Upper lobe of right lung (tissue), 1 donor: ENCODE measurements around the gene DCC. TPM values are rescaled to one million over a fixed set of nuclear protein-coding genes. Genes with fewer than 3 reads are reported as not detected.

Experiments used
- ATAC-seq: fragments of 200-7000 bp; cut with Tn5 transposase; one replicate; pipeline ENCODE4 v1.9.1; 2020; ENCODE audit warnings: mild to moderate bottlenecking, moderate library complexity
- DNase-seq: peaks from one replicate; pipeline ENCODE4 v3.0.0-alpha.2; 2020
- H3K27ac ChIP-seq: fragments of 200-600 bp; one replicate; pipeline ENCODE4 v1.8.0; 2022
- H3K27me3 ChIP-seq: fragments of 200-600 bp; one replicate; pipeline ENCODE4 v1.8.0; 2022; ENCODE audit warnings: mild to moderate bottlenecking
- H3K36me3 ChIP-seq: fragments of 200-600 bp; one replicate; pipeline ENCODE4 v1.8.0; 2022
- H3K4me1 ChIP-seq: fragments of 200-600 bp; one replicate; pipeline ENCODE4 v1.8.0; 2022
- H3K4me3 ChIP-seq: fragments of 200-600 bp; one replicate; pipeline ENCODE4 v1.8.0; 2022; ENCODE audit warnings: mild to moderate bottlenecking
- H3K9me3 ChIP-seq: fragments of 200-600 bp; one replicate; pipeline ENCODE4 v1.8.0; 2022
- intact Hi-C: fragments of 100-400 bp; cut with DNase I; formaldehyde crosslinking; loops from one replicate; pipeline ENCODE4 v1.11.0; 2022
- total RNA-seq: library from RNA; stranded (reverse); fragmentation: NEBNext Ultra II Directional; extraction: Animal tissue kit (Norgen Biotek cat#: 25700); gene quantifications from one replicate; pipeline ENCODE4 v1.2.1, GENCODE V29; 2021
- TF ChIP-seq, protein P1 (sequence below): fragments of 200-600 bp; IDR thresholded peaks from one replicate; pipeline ENCODE4 v1.8.0; 2022; ENCODE audit warnings: antibody characterized with exemption
- donor health status: DM: no; HTN: yes; CAD: no; lungs with severe emphysema.

DCC gene
- total RNA-seq, 1 donor from 2014 or later: 7.1 TPM

DNA sequence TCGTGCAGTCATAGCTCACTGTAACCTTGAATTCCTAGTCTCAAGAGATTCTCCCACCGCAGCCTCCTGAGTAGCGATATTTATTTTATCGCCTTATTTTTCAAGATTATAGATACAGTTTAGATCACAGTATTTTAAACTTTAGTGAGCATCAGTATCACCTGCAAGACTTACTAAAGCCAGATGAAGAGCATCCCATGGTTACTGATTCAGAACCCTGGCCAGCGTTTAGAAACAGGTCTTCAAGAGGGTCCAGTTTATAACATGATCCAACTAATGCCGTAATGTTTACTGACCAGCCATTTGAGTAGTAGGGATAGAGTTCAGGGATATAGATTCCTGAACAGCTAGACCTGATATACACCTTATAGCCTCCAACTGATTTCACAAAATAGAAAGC lies 146.1 kb downstream of the DCC start:
- DNase-seq: no peak
- intact Hi-C loops: no loop called here
- Histone ChIP-seq H3K4me1 (no peaks in the 10 kb centered on the region), H3K27me3 (no peaks in the 10 kb centered on the region), H3K27ac (no peak overlapping the region), H3K4me3 (no peak overlapping the region), H3K36me3 (no peaks in the 10 kb centered on the region), H3K9me3 (no peaks in the 10 kb centered on the region)
- TF ChIP-seq, protein P1, sequence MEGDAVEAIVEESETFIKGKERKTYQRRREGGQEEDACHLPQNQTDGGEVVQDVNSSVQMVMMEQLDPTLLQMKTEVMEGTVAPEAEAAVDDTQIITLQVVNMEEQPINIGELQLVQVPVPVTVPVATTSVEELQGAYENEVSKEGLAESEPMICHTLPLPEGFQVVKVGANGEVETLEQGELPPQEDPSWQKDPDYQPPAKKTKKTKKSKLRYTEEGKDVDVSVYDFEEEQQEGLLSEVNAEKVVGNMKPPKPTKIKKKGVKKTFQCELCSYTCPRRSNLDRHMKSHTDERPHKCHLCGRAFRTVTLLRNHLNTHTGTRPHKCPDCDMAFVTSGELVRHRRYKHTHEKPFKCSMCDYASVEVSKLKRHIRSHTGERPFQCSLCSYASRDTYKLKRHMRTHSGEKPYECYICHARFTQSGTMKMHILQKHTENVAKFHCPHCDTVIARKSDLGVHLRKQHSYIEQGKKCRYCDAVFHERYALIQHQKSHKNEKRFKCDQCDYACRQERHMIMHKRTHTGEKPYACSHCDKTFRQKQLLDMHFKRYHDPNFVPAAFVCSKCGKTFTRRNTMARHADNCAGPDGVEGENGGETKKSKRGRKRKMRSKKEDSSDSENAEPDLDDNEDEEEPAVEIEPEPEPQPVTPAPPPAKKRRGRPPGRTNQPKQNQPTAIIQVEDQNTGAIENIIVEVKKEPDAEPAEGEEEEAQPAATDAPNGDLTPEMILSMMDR: no peak
- ATAC-seq: no peak

DNA sequence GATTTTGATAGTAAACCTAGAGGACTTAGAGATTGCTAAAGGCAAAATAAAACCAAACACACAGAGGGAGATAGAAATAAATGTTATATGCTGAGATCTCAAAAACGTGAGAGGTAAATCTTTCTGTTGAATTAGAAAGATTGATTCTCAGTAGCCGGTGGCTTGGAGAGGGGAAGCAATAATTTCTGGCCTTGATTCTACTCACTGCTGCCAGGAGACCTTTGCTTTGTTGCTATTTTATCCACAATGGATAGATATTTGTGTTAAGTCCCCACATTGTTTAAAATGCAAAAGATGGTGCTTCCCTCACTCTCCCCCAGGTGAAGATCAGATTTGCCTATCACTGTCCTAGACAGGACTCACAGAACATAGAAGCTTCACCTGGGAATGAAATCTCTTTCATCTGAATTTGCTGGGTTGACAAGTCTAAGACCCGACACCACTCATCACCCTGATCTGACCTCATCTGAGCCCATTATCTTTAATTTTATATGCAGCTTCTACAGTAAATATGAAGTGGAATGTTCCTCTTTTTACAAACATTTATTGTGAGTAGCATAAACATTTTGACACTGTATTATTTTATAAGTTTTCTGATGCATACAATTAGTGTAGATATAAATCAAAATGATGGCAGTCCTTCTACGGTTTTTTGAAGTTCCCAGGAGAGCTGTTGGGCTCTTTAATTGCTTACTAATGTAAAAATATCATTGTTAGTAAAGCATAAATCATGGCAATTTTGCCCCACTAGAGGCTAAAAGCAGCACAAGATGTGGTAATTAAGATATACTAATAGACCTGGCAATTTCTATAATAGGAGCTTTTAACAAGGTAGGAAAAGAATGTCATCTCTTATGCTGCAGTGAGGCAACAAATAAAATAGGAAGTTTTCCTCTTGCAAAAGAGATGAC lies 149.7 kb downstream of the DCC start:
- no peaks in the 10 kb centered on the region for H3K27me3 ChIP-seq

DNA sequence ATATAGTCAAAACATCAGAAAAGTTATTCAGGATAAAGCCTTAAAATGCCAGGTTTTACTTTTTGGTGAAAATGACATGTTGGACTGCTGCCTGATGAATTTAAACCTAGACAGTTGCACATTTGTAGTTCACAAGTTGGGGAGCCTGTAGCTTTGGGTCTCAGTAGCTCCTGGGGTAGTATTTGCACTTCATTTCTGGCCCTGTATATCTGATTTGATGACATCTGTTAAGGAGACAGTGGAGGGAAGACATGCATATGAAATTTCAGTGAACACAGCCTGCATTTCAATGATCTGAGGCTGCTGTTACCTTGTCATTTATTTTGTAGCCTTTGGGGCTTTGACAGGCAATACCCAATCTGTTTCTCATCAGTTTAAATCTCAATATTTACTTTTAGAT lies 156.4 kb downstream of the DCC start:
- Histone ChIP-seq H3K27ac (no peak overlapping the region), H3K27me3 (no peaks in the 10 kb centered on the region), H3K36me3 (no peaks in the 10 kb centered on the region), H3K4me1 (no peaks in the 10 kb centered on the region), H3K9me3 (peaks cover 5% of the 10 kb centered on the region), H3K4me3 (no peak overlapping the region)
- DNase-seq: no peak
- TF ChIP-seq, protein P1: no peak
- no peak for ATAC-seq
- intact Hi-C loops: no loop called here

More for the DNA sequence above, 149.7 kb downstream of the DCC start:
- ATAC-seq (no peak), DNase-seq (no peak)
- TF ChIP-seq, protein P1: no peak
- Histone ChIP-seq H3K27ac (no peak overlapping the region), H3K9me3 (peaks cover 5% of the 10 kb centered on the region), H3K36me3 (no peaks in the 10 kb centered on the region), H3K4me1 (no peaks in the 10 kb centered on the region), H3K4me3 (no peak overlapping the region)
- intact Hi-C loops: no loop called here

DNA sequence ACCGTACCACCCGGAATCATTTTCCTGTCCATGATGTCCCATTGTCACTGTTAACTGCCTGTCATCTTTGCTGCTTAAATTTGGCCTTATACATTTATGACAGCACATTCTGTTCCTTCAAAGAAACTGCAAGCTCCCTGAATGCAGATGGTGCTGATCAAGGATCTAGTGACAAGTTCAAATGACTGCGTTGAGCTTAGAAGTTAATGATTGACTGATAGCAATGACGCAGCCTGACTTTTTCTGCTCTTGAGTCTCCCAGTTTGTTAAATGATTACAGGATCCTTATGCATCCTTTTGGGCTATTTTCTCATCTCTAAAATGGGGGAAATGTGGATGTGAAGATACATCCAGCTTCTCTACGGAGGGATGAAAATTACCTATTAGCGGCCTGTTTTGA lies 159.0 kb downstream of the DCC start:
- DNase-seq: no peak
- intact Hi-C loops: no loop called here

DNA sequence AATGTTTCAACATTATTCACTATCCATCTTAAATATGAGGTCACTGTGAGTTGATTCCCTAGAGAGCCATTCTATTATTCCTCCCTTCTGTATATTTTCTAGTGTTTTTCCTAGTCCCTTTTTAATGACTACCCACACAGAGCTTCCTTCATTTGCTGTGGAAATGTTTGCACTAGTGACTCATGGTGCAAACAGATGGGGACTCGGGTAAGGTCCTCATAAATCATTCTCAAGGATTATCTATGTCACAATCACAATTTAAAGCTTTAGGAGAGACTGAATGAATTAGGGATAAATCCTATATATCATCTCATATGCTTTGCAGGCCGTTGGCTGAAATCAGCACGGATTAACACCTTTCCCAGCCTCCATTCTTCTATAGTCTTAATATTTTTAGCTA lies 159.6 kb downstream of the DCC start:
- no peaks in the 10 kb centered on the region for H3K36me3 ChIP-seq
- H3K9me3 ChIP-seq: no peaks in the 10 kb centered on the region
- no peaks in the 10 kb centered on the region for H3K4me1 ChIP-seq
- H3K4me3 ChIP-seq: no peak overlapping the region
- H3K27me3 ChIP-seq: no peaks in the 10 kb centered on the region
- ATAC-seq: no peak
- H3K27ac ChIP-seq: no peak overlapping the region
- intact Hi-C loops: no loop called here
- TF ChIP-seq, protein P1: no peak
- no peak for DNase-seq

More for the DNA sequence above, 159.0 kb downstream of the DCC start:
- H3K27ac ChIP-seq: no peak overlapping the region
- no peaks in the 10 kb centered on the region for H3K9me3 ChIP-seq
- TF ChIP-seq, protein P1: no peak
- no peaks in the 10 kb centered on the region for H3K36me3 ChIP-seq
- no peak overlapping the region for H3K4me3 ChIP-seq
- no peak for ATAC-seq
- H3K4me1 ChIP-seq: no peaks in the 10 kb centered on the region
- H3K27me3 ChIP-seq: no peaks in the 10 kb centered on the region
